Neural progenitor cell (in vitro differentiated cells): ENCODE data around the gene NCKAP5.

Experiments used
- EZH2 ChIP-seq: fragments of 200-600 bp; sonication (generic); IDR thresholded peaks from 2 replicates; pipeline ENCODE4 v1.6.1; 2017; ENCODE audit warnings: antibody characterized with exemption, mild to moderate bottlenecking, moderate library complexity
- TF ChIP-seq, protein P1 (sequence below): fragments of 200-600 bp; sonication (generic); IDR thresholded peaks from 2 replicates; pipeline ENCODE4 v1.5.1; 2017; ENCODE audit warnings: antibody characterized with exemption, mild to moderate bottlenecking

DNA sequence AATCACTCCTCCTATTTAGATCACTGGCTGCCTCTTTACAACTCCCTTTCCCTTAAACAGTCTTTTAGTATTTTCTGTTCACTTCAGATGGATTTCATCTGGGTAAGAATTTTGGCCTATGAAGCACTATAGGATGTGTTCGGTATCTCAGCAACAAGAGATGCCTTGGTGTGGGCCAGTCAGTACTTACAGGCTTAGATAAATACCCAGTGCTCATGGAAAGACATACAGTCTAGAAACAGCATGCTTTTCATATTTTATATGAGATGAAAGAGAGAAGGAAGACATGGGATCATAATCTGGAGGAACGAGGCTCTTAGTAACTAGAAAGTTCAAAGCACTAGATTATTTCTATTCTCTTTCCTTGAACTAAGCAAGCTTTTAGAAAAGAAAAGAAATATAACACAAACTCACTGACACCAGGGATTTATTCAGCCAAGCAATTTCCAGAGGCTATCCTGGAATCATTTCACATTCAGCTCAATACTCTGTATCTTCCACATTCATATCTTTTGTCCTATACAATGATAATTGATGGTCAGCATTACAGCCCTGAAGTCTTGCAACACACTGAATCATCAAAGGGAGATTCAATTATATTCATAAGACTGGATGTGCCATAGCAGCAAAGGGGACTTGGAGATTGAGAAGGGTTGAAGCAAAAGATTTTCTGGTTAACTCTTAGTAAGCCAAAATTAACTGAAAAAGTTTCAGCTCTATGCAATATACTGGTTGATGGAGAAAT lies 489.4 kb downstream of the NCKAP5 start:
- TF ChIP-seq, protein P1, sequence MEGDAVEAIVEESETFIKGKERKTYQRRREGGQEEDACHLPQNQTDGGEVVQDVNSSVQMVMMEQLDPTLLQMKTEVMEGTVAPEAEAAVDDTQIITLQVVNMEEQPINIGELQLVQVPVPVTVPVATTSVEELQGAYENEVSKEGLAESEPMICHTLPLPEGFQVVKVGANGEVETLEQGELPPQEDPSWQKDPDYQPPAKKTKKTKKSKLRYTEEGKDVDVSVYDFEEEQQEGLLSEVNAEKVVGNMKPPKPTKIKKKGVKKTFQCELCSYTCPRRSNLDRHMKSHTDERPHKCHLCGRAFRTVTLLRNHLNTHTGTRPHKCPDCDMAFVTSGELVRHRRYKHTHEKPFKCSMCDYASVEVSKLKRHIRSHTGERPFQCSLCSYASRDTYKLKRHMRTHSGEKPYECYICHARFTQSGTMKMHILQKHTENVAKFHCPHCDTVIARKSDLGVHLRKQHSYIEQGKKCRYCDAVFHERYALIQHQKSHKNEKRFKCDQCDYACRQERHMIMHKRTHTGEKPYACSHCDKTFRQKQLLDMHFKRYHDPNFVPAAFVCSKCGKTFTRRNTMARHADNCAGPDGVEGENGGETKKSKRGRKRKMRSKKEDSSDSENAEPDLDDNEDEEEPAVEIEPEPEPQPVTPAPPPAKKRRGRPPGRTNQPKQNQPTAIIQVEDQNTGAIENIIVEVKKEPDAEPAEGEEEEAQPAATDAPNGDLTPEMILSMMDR: no peak
- TF ChIP-seq EZH2: no peak
